Kidney epithelial cell (primary cell): ENCODE results near the gene TDRD3. TPM values are rescaled to one million over a fixed set of nuclear protein-coding genes. Genes with fewer than 3 reads are reported as not detected.

Source experiments
- DNase-seq: peaks from one replicate; pipeline ENCODE4 v3.0.0-alpha.2; 2010; ENCODE audit warnings: low read depth
- H3K27me3 ChIP-seq: 2 replicates; pipeline ENCODE4 v1.6.0; 2011; ENCODE audit warnings: low read length; ENCODE audit not compliant: control insufficient read depth, insufficient read depth
- H3K36me3 ChIP-seq: 2 replicates; pipeline ENCODE4 v1.5.1; 2011; ENCODE audit warnings: low read length; ENCODE audit not compliant: control insufficient read depth, insufficient read depth
- H3K4me3 ChIP-seq: 2 replicates; pipeline ENCODE4 v1.5.1; 2011; ENCODE audit warnings: low read depth, mild to moderate bottlenecking, control low read depth, low read length
- CTCF ChIP-seq: IDR thresholded peaks from 2 replicates; pipeline ENCODE4 v1.5.1; 2011; ENCODE audit warnings: mild to moderate bottlenecking, moderate library complexity, low read length, control low read depth, inconsistent platforms; ENCODE audit not compliant: insufficient read depth, poor library complexity, severe bottlenecking
- total RNA-seq: library from RNA; depleted of rRNA; stranded (reverse); fragments of >200 nt; gene quantifications from 2 replicates; pipeline ENCODE4 v1.2.3, GENCODE V29; 2015

TDRD3 gene
- total RNA-seq, 1 donor from 2014 or later: 15.7 TPM

- DNase-seq: no peak
- no peak overlapping the region for H3K4me3 ChIP-seq
- no peak for TF ChIP-seq CTCF
- H3K27me3 ChIP-seq: no peaks in the 10 kb centered on the region
- no peaks in the 10 kb centered on the region for H3K36me3 ChIP-seq
Measured at GRCh38 chr13:60427285-60427684, 30.3 kb downstream of the TDRD3 start.

GRCh38 chr13:60431108-60431700, 34.2 kb downstream of the TDRD3 start:
- no peaks in the 10 kb centered on the region for H3K36me3 ChIP-seq
- peak; percentile 19 for DNase-seq
- H3K27me3 ChIP-seq: no peaks in the 10 kb centered on the region
- no peak overlapping the region for H3K4me3 ChIP-seq
- peak; percentile 80 for TF ChIP-seq CTCF

DNA sequence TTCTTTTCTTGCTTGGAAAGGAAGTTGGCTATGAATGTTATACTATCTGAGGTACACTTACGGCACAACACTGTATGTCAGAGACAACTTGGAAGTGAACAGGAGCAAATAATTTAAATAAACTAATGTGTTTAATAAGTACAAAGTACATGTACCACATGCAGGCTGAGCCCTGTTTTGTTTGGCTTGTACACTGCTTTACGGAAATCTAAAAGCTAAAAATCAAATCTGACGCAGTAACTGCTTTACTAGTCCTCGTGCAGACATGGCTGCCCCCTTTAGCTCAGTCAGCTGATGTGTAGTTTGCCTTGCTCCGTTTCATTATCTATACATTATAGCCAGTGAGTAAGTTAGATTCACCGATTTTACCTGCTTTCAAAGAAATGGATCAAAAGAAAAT, 36.5 kb downstream of the TDRD3 start:
- Histone ChIP-seq H3K27me3 (no peaks in the 10 kb centered on the region), H3K4me3 (no peak overlapping the region), H3K36me3 (no peaks in the 10 kb centered on the region)
- TF ChIP-seq CTCF: no peak
- no peak for DNase-seq

DNA sequence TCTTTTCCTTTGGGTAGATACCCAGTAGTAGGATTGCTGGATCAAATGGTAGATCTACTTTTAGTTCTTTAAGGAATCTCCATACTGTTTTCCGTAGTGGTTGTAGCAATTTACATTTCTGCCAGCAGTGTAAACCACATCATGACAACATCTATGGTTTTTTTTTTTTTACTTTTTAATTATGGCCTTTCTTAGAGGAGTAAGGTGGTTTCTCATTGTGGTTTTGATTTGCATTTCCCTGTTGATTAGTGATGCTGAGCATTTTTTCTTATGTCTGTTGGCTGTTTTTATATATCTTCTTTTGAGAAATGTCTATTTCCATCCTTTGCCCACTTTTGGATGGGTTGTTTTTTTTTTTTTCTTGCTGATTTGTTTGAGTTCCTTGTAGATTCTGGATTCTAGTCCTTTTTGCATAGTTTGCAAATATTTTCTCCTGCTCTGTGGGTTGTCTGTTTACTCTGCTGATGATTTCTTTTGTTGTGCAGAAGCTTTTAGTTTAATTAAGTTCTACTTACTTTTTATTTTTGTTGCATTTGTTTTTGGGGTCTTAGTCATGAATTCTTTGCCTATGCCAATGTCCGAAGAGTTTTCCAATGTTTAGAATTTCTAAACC, 38.8 kb downstream of the TDRD3 start:
- no peak for DNase-seq
- Histone ChIP-seq H3K36me3 (no peaks in the 10 kb centered on the region), H3K4me3 (no peak overlapping the region), H3K27me3 (no peaks in the 10 kb centered on the region)
- TF ChIP-seq CTCF: no peak

- DNase-seq: no peak
- TF ChIP-seq CTCF: no peak
- no peak overlapping the region for H3K4me3 ChIP-seq
- H3K27me3 ChIP-seq: no peaks in the 10 kb centered on the region
- no peaks in the 10 kb centered on the region for H3K36me3 ChIP-seq
Measured at GRCh38 chr13:60439201-60439600, 42.2 kb downstream of the TDRD3 start.

DNA sequence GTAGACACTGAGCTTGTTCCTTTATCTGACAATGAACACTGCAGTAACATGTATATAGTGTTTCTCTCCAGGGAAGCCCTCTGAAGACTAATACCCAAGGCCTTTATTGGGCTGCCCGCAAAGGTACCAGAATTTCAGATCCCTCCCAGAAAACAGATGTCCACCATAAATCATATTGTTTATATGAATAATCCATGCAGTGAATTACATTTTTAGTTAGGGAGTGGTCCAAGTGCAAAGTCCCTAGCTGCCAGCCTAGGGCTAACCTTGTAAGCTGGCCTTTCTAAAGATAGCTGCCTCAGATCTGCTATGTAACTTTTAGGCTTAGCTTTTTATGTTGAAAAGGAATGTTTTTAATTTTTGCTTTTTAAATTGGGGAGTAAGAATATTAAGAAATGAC, 44.7 kb downstream of the TDRD3 start:
- TF ChIP-seq CTCF: no peak
- DNase-seq: no peak

More for the DNA sequence above, 44.7 kb downstream of the TDRD3 start:
- no peaks in the 10 kb centered on the region for H3K36me3 ChIP-seq
- no peak overlapping the region for H3K4me3 ChIP-seq
- no peaks in the 10 kb centered on the region for H3K27me3 ChIP-seq
